Mesothelial cell of epicardium (in vitro differentiated cells): ENCODE results near the gene BCO2. TPM values are rescaled to one million over a fixed set of nuclear protein-coding genes. Genes with fewer than 3 reads are reported as not detected.

Source experiments
- DNase-seq, 2 experiments: peaks; one replicate each; pipeline ENCODE4 v3.0.0; 2021; ENCODE audit warnings: low spot score in 2 of 2; ENCODE audit not compliant: unreplicated experiment in 2 of 2
- H3K27ac Mint-ChIP-seq: 2 replicates; pipeline ENCODE4 v1.8.0; 2021; ENCODE audit warnings: mixed read lengths
- H3K27me3 Mint-ChIP-seq: 2 replicates; pipeline ENCODE4 v1.8.0; 2021; ENCODE audit warnings: low read depth, mixed read lengths
- H3K36me3 Mint-ChIP-seq: 2 replicates; pipeline ENCODE4 v1.8.0; 2021; ENCODE audit warnings: mixed read lengths
- H3K4me1 Mint-ChIP-seq: 2 replicates; pipeline ENCODE4 v1.8.0; 2021; ENCODE audit warnings: mixed read lengths
- H3K4me3 Mint-ChIP-seq: 2 replicates; pipeline ENCODE4 v1.8.0; 2021; ENCODE audit warnings: mild to moderate bottlenecking, moderate library complexity, mixed read lengths
- H3K9me3 Mint-ChIP-seq: 2 replicates; pipeline ENCODE4 v1.8.0; 2021; ENCODE audit warnings: mixed read lengths
- CTCF ChIP-seq: fragments of 200-600 bp; sonication (generic); IDR thresholded peaks from one replicate; pipeline ENCODE4 v1.5.0; 2021; ENCODE audit warnings: antibody characterized with exemption; ENCODE audit not compliant: unreplicated experiment
- total RNA-seq: library from RNA; stranded (reverse); gene quantifications from 3 replicates; pipeline ENCODE4 v1.2.1, GENCODE V29; 2021

The BCO2 gene
- total RNA-seq, 1 donor from 2014 or later = 43.4 TPM

GRCh38 chr11:112219476-112220232 is 44.3 kb downstream of the BCO2 start:
- Mint-ChIP-seq H3K4me3 (no peak overlapping the region), H3K27ac (no peak overlapping the region), H3K9me3 (no peaks in the 10 kb centered on the region), H3K27me3 (no peaks in the 10 kb centered on the region), H3K4me1 (peaks cover 18% of the 10 kb centered on the region), H3K36me3 (peaks cover 14% of the 10 kb centered on the region)
- peak; percentile 79 for TF ChIP-seq CTCF
- DNase-seq = peak in 1 of 2 experiments; percentile 42

- peaks cover 12% of the 10 kb centered on the region for H3K36me3 Mint-ChIP-seq
- H3K27ac Mint-ChIP-seq = peak overlapping the region; percentile 62
- DNase-seq = no peak
- no peak for TF ChIP-seq CTCF
- H3K27me3 Mint-ChIP-seq = no peaks in the 10 kb centered on the region
- H3K9me3 Mint-ChIP-seq = no peaks in the 10 kb centered on the region
- H3K4me1 Mint-ChIP-seq = peaks cover 18% of the 10 kb centered on the region
- H3K4me3 Mint-ChIP-seq = no peak overlapping the region
Measured at GRCh38 chr11:112221274-112221835, 46.0 kb downstream of the BCO2 start.

- H3K4me3 Mint-ChIP-seq = no peak overlapping the region
- no peaks in the 10 kb centered on the region for H3K9me3 Mint-ChIP-seq
- peaks cover 12% of the 10 kb centered on the region for H3K36me3 Mint-ChIP-seq
- no peak for DNase-seq
- no peaks in the 10 kb centered on the region for H3K27me3 Mint-ChIP-seq
- peaks cover 25% of the 10 kb centered on the region for H3K4me1 Mint-ChIP-seq
- TF ChIP-seq CTCF = no peak
- peak overlapping the region; percentile 71 for H3K27ac Mint-ChIP-seq
Measured at GRCh38 chr11:112222303-112222702, 47.0 kb downstream of the BCO2 start.

GRCh38 chr11:112223121-112223520 is 47.8 kb downstream of the BCO2 start:
- TF ChIP-seq CTCF = no peak
- H3K4me1 Mint-ChIP-seq = peaks cover 33% of the 10 kb centered on the region
- H3K27ac Mint-ChIP-seq = peak overlapping the region; percentile 9
- H3K4me3 Mint-ChIP-seq = no peak overlapping the region
- H3K36me3 Mint-ChIP-seq = peaks cover 10% of the 10 kb centered on the region
- no peak for DNase-seq
- no peaks in the 10 kb centered on the region for H3K9me3 Mint-ChIP-seq
- no peaks in the 10 kb centered on the region for H3K27me3 Mint-ChIP-seq

- TF ChIP-seq CTCF = no peak
- no peak for DNase-seq
- Mint-ChIP-seq H3K27ac (no peak overlapping the region), H3K27me3 (no peaks in the 10 kb centered on the region), H3K36me3 (peaks cover 15% of the 10 kb centered on the region), H3K4me3 (no peak overlapping the region), H3K9me3 (no peaks in the 10 kb centered on the region), H3K4me1 (peaks cover 37% of the 10 kb centered on the region)
Measured at GRCh38 chr11:112223754-112224532, 48.6 kb downstream of the BCO2 start.
